A673 (cell line): ENCODE data around the gene IL20.

ENCODE experiments used
- CTCF ChIP-seq: fragments of 300-800, 200-600 bp; sonication (generic); conservative IDR thresholded peaks from 2 replicates; pipeline ENCODE4 v1.5.1; 2017; ENCODE audit warnings: low read depth, mild to moderate bottlenecking, antibody characterized with exemption, low read length, moderate library complexity, mixed read lengths
- EZH2 ChIP-seq: fragments of 200-600 bp; sonication (generic); IDR thresholded peaks from 2 replicates; pipeline ENCODE4 v1.6.1; 2017; ENCODE audit warnings: borderline replicate concordance, low read depth, mild to moderate bottlenecking, mixed read lengths, antibody characterized with exemption, low read length; ENCODE audit not compliant: poor library complexity, severe bottlenecking

- no peak for TF ChIP-seq CTCF
- no peak for TF ChIP-seq EZH2
Measured at GRCh38 chr1:206899717-206900116, 34.3 kb downstream of the IL20 start.
